Islet of Langerhans (tissue), 1 donor: ENCODE results near the gene ELMOD1.
"Not testable (repeated sequence)": the region's sequence is repeated elsewhere in the genome, so short reads cannot be mapped to it uniquely, and the experiment has no call there.

Experiments
- FAIRE-seq: peaks from one replicate; lab custom pipeline; 2011; peaks lifted over from hg19 to GRCh38; lab: Jason Lieb, UNC

Gene ELMOD1

GRCh38 chr11:107590460-107591377 is at the start of gene ELMOD1:
Gene ELMOD1, plus strand, starts transcription at chr11:107591147. Its CDS starts 27,043 bp downstream, at chr11:107618190.
- FAIRE-seq = no peak

- FAIRE-seq = peak; percentile 64
Observed at GRCh38 chr11:107545101-107545514, 45.8 kb upstream of the ELMOD1 start.

GRCh38 chr11:107547961-107548360 is 43.0 kb upstream of the ELMOD1 start:
- no peak for FAIRE-seq

- peak; percentile 93 for FAIRE-seq
Observed at GRCh38 chr11:107549253-107549953, 41.5 kb upstream of the ELMOD1 start.

- no peak for FAIRE-seq
Observed at GRCh38 chr11:107549954-107550285, 41.0 kb upstream of the ELMOD1 start.

GRCh38 chr11:107550304-107550703 is 40.6 kb upstream of the ELMOD1 start:
- no peak for FAIRE-seq

GRCh38 chr11:107561688-107562087 is 29.3 kb upstream of the ELMOD1 start:
- FAIRE-seq = no peak

GRCh38 chr11:107562647-107563208 is 28.2 kb upstream of the ELMOD1 start:
- no peak for FAIRE-seq

GRCh38 chr11:107563702-107564101 is 27.2 kb upstream of the ELMOD1 start:
- FAIRE-seq = no peak

- no peak for FAIRE-seq
Observed at GRCh38 chr11:107564877-107565218, 26.1 kb upstream of the ELMOD1 start.

GRCh38 chr11:107565219-107565937 is 25.6 kb upstream of the ELMOD1 start, which contains the start of gene ALKBH8:
Gene ALKBH8, minus strand, starts transcription at chr11:107565735. Its CDS starts 4,842 bp downstream, at chr11:107560893.
- FAIRE-seq = no peak

GRCh38 chr11:107565955-107566501 is 24.9 kb upstream of the ELMOD1 start:
- FAIRE-seq = not testable (repeated sequence)

- no peak for FAIRE-seq
Observed at GRCh38 chr11:107566569-107566968, 24.4 kb upstream of the ELMOD1 start.

- FAIRE-seq = no peak
Observed at GRCh38 chr11:107567739-107568335, 23.1 kb upstream of the ELMOD1 start.

GRCh38 chr11:107570015-107570414 is 20.9 kb upstream of the ELMOD1 start:
- no peak for FAIRE-seq

- no peak for FAIRE-seq
Observed at GRCh38 chr11:107573438-107573837, 17.5 kb upstream of the ELMOD1 start.

- peak; percentile 82 for FAIRE-seq
Observed at GRCh38 chr11:107576497-107577345, 14.2 kb upstream of the ELMOD1 start.

GRCh38 chr11:107577346-107577711 is 13.6 kb upstream of the ELMOD1 start:
- no peak for FAIRE-seq

GRCh38 chr11:107579169-107579568 is 11.8 kb upstream of the ELMOD1 start:
- FAIRE-seq = not testable (repeated sequence)

GRCh38 chr11:107581147-107581546 is 9.8 kb upstream of the ELMOD1 start:
- no peak for FAIRE-seq
